Fibroblast of pulmonary artery (primary cell): ENCODE measurements around the gene MDFIC.
A peak's percentile ranks its signal among the peaks of the same experiment; 100 is the strongest.

Experiments
- DNase-seq: peaks from one replicate; pipeline ENCODE4 v3.0.0-alpha.2; 2010; ENCODE audit warnings: low read depth
- H3K4me3 ChIP-seq: replicated peaks from 2 replicates; pipeline ENCODE4 v1.5.1; 2011; ENCODE audit warnings: low read depth, mild to moderate bottlenecking, control low read depth, low read length, moderate library complexity
- CTCF ChIP-seq: IDR thresholded peaks from 2 replicates; pipeline ENCODE4 v1.5.1; 2011; ENCODE audit warnings: mild to moderate bottlenecking, control low read depth, low read length, inconsistent platforms; ENCODE audit errors: missing control alignments

MDFIC gene

GRCh38 chr7:115038158-115038557 lies 116.3 kb downstream of the MDFIC start:
- DNase-seq, result no peak
- TF ChIP-seq CTCF, result no peak
- H3K4me3 ChIP-seq, result no peak overlapping the region

DNA sequence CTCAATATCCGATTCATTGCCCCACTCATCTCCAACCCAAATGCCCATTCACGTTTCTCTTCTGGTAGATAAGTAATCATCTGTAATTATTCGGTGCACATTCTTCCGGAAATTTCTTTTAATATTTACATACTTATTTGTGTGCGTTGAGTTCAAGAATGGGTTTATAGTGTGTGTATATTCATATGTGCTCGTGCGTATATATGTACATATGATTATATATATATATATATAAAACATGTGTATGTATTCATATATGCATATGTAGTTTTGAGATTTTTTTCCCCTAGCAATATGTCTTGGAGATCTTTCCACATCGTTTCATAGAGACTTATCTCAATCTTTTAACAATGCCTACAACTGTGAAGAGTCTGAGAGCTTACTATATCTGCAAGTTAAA lies 118.2 kb downstream of the MDFIC start:
- no peak for DNase-seq
- H3K4me3 ChIP-seq, result no peak overlapping the region
- TF ChIP-seq CTCF, result no peak

- no peak overlapping the region for H3K4me3 ChIP-seq
- no peak for TF ChIP-seq CTCF
- no peak for DNase-seq
Measured at GRCh38 chr7:115040495-115040894, 118.6 kb downstream of the MDFIC start.

- TF ChIP-seq CTCF, result no peak
- H3K4me3 ChIP-seq, result no peak overlapping the region
- DNase-seq, result no peak
Measured at GRCh38 chr7:115042596-115042995, 120.7 kb downstream of the MDFIC start.

DNA sequence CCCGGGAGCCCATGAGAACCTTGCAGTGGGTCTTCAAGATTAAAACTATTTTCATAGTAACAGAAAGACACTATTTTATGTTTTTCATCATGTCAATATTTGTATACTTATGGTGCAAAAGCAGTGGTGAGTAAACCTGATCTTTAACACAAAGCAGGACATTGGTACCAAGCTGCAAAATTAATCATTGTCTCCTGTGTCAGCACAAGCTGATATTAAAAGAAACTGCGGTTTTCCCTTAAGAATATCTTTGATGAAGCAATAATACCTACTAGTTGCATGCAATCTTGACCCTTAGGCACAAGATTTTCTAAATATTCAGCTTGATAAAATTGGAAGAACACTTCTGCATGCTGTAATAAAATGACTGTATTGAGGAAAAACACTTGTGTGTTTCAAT lies 121.7 kb downstream of the MDFIC start:
- DNase-seq, result peak; percentile 23
- no peak for TF ChIP-seq CTCF
- no peak overlapping the region for H3K4me3 ChIP-seq

DNA sequence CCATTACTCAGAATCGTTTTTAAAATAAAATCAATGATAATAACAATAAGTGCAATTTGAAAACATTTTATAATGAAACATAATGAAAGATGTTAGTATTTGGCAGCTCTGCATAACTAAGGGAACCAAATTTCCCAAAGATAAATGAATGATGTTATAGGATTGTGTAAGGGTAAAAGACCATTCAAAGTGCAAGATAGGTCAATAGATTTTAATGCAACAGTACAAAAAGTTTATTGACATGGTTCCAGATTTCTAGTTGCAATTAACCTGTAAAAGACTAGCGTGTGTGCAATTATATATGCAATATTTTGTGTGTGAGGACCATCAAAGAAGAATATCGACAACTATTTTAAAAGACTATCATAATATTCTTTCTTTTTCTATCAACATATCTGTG lies 122.3 kb downstream of the MDFIC start:
- no peak for DNase-seq
- H3K4me3 ChIP-seq, result no peak overlapping the region
- no peak for TF ChIP-seq CTCF

GRCh38 chr7:115047958-115048720 lies 126.2 kb downstream of the MDFIC start:
- H3K4me3 ChIP-seq, result no peak overlapping the region
- DNase-seq, result peak; percentile 84
- TF ChIP-seq CTCF, result no peak
